ENCODE data around the gene COL3A1. TPM values are rescaled to one million over a fixed set of nuclear protein-coding genes. Genes with fewer than 3 reads are reported as not detected.

COL3A1 gene
- total RNA-seq, 1 experiment from 2014 or later = 17.5 TPM

Small RNA genes lying within 50 kb of the gene (small RNA-seq; reads per million reads assigned to genes)
- 0 reads per million in 2 experiments for gene MIR1245A

Other genes with a start within 250 kb of the COL3A1 start
- gene COL5A2, start 205.4 kb downstream of the COL3A1 start, total RNA-seq (2014; rRNA removed; shearing (Covaris generic)) = 1,068 and 1,098 TPM in 2 replicates